GM23338 (cell line): ENCODE data around the gene ODAD4. TPM values are rescaled to one million over a fixed set of nuclear protein-coding genes. Genes with fewer than 3 reads are reported as not detected.

Experiments used
- ATAC-seq: fragments of 200-7000 bp; cut with Tn5 transposase; 3 replicates; pipeline ENCODE4 v1.9.1; 2020
- DNase-seq: peaks from one replicate; pipeline ENCODE4 v3.0.0-alpha.2; 2015; ENCODE audit warnings: low spot score
- H2AFZ ChIP-seq: fragments of 200-600 bp; sonication (generic); 2 replicates; pipeline ENCODE4 v1.8.0; 2016; ENCODE audit warnings: antibody characterized with exemption, mild to moderate bottlenecking, moderate library complexity
- H3F3A ChIP-seq: fragments of 200-600 bp; sonication (generic); replicated peaks from 2 replicates; pipeline ENCODE4 v1.8.0; 2017; ENCODE audit warnings: antibody characterized with exemption, mixed run types, low read depth
- H3K27ac ChIP-seq: fragments of 200-600 bp; sonication (generic); 2 replicates; pipeline ENCODE4 v1.6.1; 2016; ENCODE audit warnings: low read depth
- H3K27me3 ChIP-seq: fragments of 200-600 bp; sonication (generic); 2 replicates; pipeline ENCODE4 v1.8.0; 2016; ENCODE audit warnings: mild to moderate bottlenecking, mixed run types, moderate library complexity; ENCODE audit not compliant: insufficient read depth
- H3K36me3 ChIP-seq: fragments of 200-600 bp; sonication (generic); 2 replicates; pipeline ENCODE4 v1.8.0; 2016; ENCODE audit warnings: mild to moderate bottlenecking; ENCODE audit not compliant: insufficient read depth
- H3K4me1 ChIP-seq: fragments of 200-600 bp; sonication (generic); 2 replicates; pipeline ENCODE4 v1.8.0; 2016; ENCODE audit warnings: mild to moderate bottlenecking, moderate library complexity; ENCODE audit not compliant: insufficient read depth
- H3K4me2 ChIP-seq: fragments of 200-600 bp; sonication (generic); 2 replicates; pipeline ENCODE4 v1.7.1; 2017; ENCODE audit warnings: mixed run types
- H3K4me3 ChIP-seq: fragments of 200-600 bp; sonication (generic); 2 replicates; pipeline ENCODE4 v1.6.1; 2016; ENCODE audit warnings: mixed run types
- H3K79me2 ChIP-seq: fragments of 200-600 bp; sonication (generic); replicated peaks from 2 replicates; pipeline ENCODE4 v1.8.0; 2017; ENCODE audit warnings: mild to moderate bottlenecking; ENCODE audit not compliant: insufficient read depth
- H3K9me2 ChIP-seq: fragments of 200-600 bp; sonication (generic); 2 replicates; pipeline ENCODE4 v1.8.0; 2017; ENCODE audit not compliant: insufficient read depth
- H4K20me1 ChIP-seq: fragments of 200-600 bp; sonication (generic); replicated peaks from 2 replicates; pipeline ENCODE4 v1.8.0; 2017; ENCODE audit warnings: mild to moderate bottlenecking; ENCODE audit not compliant: insufficient read depth
- H3K27ac Mint-ChIP-seq: 2 replicates; pipeline ENCODE4 v1.8.0; 2020; ENCODE audit warnings: inconsistent platforms, mild to moderate bottlenecking, moderate library complexity, mixed read lengths
- H3K27me3 Mint-ChIP-seq: 3 replicates; pipeline ENCODE4 v1.8.0; 2022; ENCODE audit warnings: low read depth, mild to moderate bottlenecking, moderate library complexity, mixed read lengths, inconsistent platforms; ENCODE audit not compliant: insufficient read depth, poor library complexity
- H3K36me3 Mint-ChIP-seq: 3 replicates; pipeline ENCODE4 v1.8.0; 2021; ENCODE audit warnings: low read depth, mild to moderate bottlenecking, inconsistent platforms, moderate library complexity, mixed read lengths
- H3K4me1 Mint-ChIP-seq: 3 replicates; pipeline ENCODE4 v1.8.0; 2020; ENCODE audit warnings: mild to moderate bottlenecking, inconsistent platforms, mixed read lengths
- H3K4me3 Mint-ChIP-seq: 3 replicates; pipeline ENCODE4 v1.8.0; 2021; ENCODE audit warnings: moderate library complexity, mild to moderate bottlenecking, inconsistent platforms, mixed read lengths
- H3K9me3 Mint-ChIP-seq: 3 replicates; pipeline ENCODE4 v1.8.0; 2020; ENCODE audit warnings: moderate library complexity, mild to moderate bottlenecking, inconsistent platforms, mixed read lengths
- CREB1 ChIP-seq: fragments of 250-450 bp; sonication (Bioruptor Pico); IDR thresholded peaks from 2 replicates; pipeline ENCODE4 v1.5.0; 2020; ENCODE audit warnings: low read depth, mild to moderate bottlenecking, moderate library complexity
- EZH2 ChIP-seq: fragments of 200-600 bp; sonication (generic); IDR thresholded peaks from one replicate; pipeline ENCODE4 v1.8.0; 2017; ENCODE audit warnings: antibody characterized with exemption, mild to moderate bottlenecking, low read depth; ENCODE audit not compliant: unreplicated experiment
- EZH2phosphoT487 ChIP-seq: fragments of 200-600 bp; sonication (generic); IDR thresholded peaks from one replicate; pipeline ENCODE4 v1.8.1; 2018; ENCODE audit warnings: antibody characterized with exemption; ENCODE audit not compliant: unreplicated experiment
- JUNB ChIP-seq: IDR thresholded peaks from one replicate; pipeline ENCODE4 v1.6.1; 2016; ENCODE audit warnings: antibody characterized with exemption; ENCODE audit not compliant: unreplicated experiment
- NANOG ChIP-seq: IDR thresholded peaks from 2 replicates; pipeline ENCODE4 v1.6.1; 2016; ENCODE audit warnings: antibody characterized with exemption, borderline replicate concordance
- POLR2AphosphoS5 ChIP-seq: IDR thresholded peaks from 2 replicates; pipeline ENCODE4 v1.6.1; 2016; ENCODE audit warnings: antibody characterized with exemption, low read depth
- STAT1 ChIP-seq: IDR thresholded peaks from one replicate; pipeline ENCODE4 v1.6.1; 2016; ENCODE audit warnings: antibody characterized with exemption; ENCODE audit not compliant: unreplicated experiment
- ZNF114 ChIP-seq: fragments of 250-450 bp; sonication (Bioruptor Pico); IDR thresholded peaks from 2 replicates; pipeline ENCODE4 v1.5.0; 2020; ENCODE audit warnings: mild to moderate bottlenecking, moderate library complexity
- ZNF331 ChIP-seq: fragments of 250-450 bp; sonication (Bioruptor Pico); IDR thresholded peaks from 2 replicates; pipeline ENCODE4 v1.5.0; 2020; ENCODE audit warnings: low read depth, mild to moderate bottlenecking, moderate library complexity
- polyA plus RNA-seq: library from polyadenylated mRNA; unstranded; fragments of >200 nt; fragmentation: Nextera tagmentation; extraction: Ambion mirVana; gene quantifications from 2 replicates; pipeline ENCODE4 v1.2.1, GENCODE V29; 2016
- total RNA-seq: library from RNA; depleted of rRNA; stranded (reverse); fragments of >200 nt; shearing (Covaris generic); gene quantifications from 2 replicates; pipeline ENCODE4 v1.2.3, GENCODE V29; 2014
- TF ChIP-seq, protein P1 (sequence below): IDR thresholded peaks from 2 replicates; pipeline ENCODE4 v1.6.1; 2016; ENCODE audit warnings: antibody characterized with exemption
- TF ChIP-seq, protein P2 (sequence below): fragments of 250-450 bp; sonication (Bioruptor Pico); IDR thresholded peaks from 2 replicates; pipeline ENCODE4 v1.5.0; 2020; ENCODE audit warnings: mild to moderate bottlenecking, moderate library complexity
- TF ChIP-seq, protein P3 (sequence below), 2 experiments: fragments of 200-600 bp in 1 of 2; sonication (generic) in 1 of 2; conservative IDR thresholded peaks; 2 replicates each; pipeline versions ENCODE4 v1.5.1 to v1.6.1; 2016 to 2017; ENCODE audit warnings: antibody characterized with exemption in 2 of 2, low read depth in 2 of 2, mild to moderate bottlenecking in 2 of 2, moderate library complexity in 1 of 2

Gene ODAD4
- total and polyA plus RNA-seq, 2 experiments from 2014 or later: 1.7 to 1.8 TPM

DNA sequence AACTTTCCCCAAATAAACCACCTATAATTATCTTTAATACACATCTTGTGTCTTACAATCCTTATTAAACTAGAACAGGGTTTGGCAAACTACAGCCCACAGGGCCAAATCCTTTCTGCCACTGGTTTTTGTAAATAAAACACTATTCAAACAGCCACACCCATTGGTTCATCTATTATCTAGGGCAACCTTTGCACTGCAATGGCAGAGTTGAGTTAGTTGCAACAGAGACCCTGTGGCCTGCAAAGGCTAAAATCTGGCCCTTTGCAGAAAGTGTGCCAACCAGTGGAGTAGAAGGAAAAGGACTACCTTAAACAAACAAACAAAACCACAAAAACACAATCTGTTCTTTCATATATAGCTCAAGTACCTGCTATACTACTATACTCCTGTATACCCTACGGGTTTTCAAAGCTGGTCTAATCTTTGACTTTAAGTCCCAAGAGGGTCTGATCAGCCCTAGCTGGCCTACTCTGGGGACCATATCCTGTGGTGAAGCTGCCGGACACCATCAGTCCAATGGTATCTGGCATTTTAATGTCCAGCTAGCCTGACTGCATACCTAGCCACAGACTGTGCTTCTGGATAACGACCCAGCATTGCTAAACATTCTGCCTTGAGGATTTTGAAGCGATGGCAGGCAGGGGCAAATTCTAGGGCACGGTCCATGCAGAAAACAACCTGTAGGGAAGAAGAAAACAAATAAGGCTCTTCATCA, 59.4 kb downstream of the ODAD4 start:
- ATAC-seq: no peak
- no peak for DNase-seq
- TF ChIP-seq EZH2phosphoT487 (no peak), STAT1 (no peak), EZH2 (no peak), CREB1 (CRISPR knock-in tag) (no peak), NANOG (no peak), JUNB (no peak), ZNF114 (CRISPR knock-in tag) (no peak)
- no peaks in the 10 kb centered on the region for H3K4me1 Mint-ChIP-seq
- H3K27me3 Mint-ChIP-seq: peaks cover 2% of the 10 kb centered on the region
- H3K9me3 Mint-ChIP-seq: no peaks in the 10 kb centered on the region
- Histone ChIP-seq H3F3A (peaks cover 19% of the 10 kb centered on the region), H3K4me3 (no peak overlapping the region), H4K20me1 (peaks cover 35% of the 10 kb centered on the region), H3K79me2 (0 out of 2 replicates have a peak, but pooled peaks cover 4% of the 10 kb centered on the region), H3K36me3 (peaks cover 79% of the 10 kb centered on the region), H2AFZ (no peak overlapping the region), H3K4me2 (no peak overlapping the region), H3K27ac (no peak overlapping the region), H3K4me1 (no peaks in the 10 kb centered on the region), H3K9me2 (no peaks in the 10 kb centered on the region), H3K27me3 (no peaks in the 10 kb centered on the region)
- H3K4me3 Mint-ChIP-seq: no peak overlapping the region
- no peak overlapping the region for H3K27ac Mint-ChIP-seq
- H3K36me3 Mint-ChIP-seq: peaks cover 94% of the 10 kb centered on the region

DNA sequence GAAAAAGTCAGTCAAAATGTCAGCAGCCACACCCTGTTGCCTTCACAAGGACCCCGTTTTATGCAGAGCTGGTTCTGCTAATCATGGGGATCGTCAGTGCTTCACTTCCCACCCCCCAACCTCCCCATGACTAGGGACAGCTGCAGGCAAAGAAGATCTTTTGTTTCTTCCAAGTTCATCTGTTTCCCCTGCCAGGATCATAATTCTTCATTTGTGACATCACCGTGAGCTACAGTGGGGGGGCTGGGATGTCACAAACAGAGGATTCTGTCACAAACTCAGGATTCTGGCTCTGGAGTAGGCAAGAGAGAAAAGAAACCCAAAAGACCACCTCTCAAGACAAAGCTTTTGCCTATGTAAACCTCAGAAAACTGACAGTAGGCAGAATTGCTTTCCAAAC, 62.2 kb downstream of the ODAD4 start:
- Histone ChIP-seq H2AFZ (no peak overlapping the region), H3K27me3 (no peaks in the 10 kb centered on the region), H4K20me1 (peaks cover 42% of the 10 kb centered on the region), H3K79me2 (0 out of 2 replicates have a peak, but pooled peaks cover 13% of the 10 kb centered on the region), H3K36me3 (peaks cover 84% of the 10 kb centered on the region), H3K9me2 (no peaks in the 10 kb centered on the region), H3K4me3 (no peak overlapping the region), H3K4me2 (no peak overlapping the region), H3K4me1 (no peaks in the 10 kb centered on the region), H3F3A (peaks cover 30% of the 10 kb centered on the region), H3K27ac (no peak overlapping the region)
- H3K9me3 Mint-ChIP-seq: no peaks in the 10 kb centered on the region
- no peaks in the 10 kb centered on the region for H3K4me1 Mint-ChIP-seq
- peaks cover 96% of the 10 kb centered on the region for H3K36me3 Mint-ChIP-seq
- DNase-seq (no peak), ATAC-seq (no peak)
- H3K4me3 Mint-ChIP-seq: no peak overlapping the region
- no peak overlapping the region for H3K27ac Mint-ChIP-seq
- peaks cover 2% of the 10 kb centered on the region for H3K27me3 Mint-ChIP-seq
- TF ChIP-seq, protein P1, sequence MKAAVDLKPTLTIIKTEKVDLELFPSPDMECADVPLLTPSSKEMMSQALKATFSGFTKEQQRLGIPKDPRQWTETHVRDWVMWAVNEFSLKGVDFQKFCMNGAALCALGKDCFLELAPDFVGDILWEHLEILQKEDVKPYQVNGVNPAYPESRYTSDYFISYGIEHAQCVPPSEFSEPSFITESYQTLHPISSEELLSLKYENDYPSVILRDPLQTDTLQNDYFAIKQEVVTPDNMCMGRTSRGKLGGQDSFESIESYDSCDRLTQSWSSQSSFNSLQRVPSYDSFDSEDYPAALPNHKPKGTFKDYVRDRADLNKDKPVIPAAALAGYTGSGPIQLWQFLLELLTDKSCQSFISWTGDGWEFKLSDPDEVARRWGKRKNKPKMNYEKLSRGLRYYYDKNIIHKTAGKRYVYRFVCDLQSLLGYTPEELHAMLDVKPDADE: no peak
- TF ChIP-seq EZH2phosphoT487: no peak
- no peak for TF ChIP-seq POLR2AphosphoS5
- no peak for TF ChIP-seq JUNB
- TF ChIP-seq, protein P2, sequence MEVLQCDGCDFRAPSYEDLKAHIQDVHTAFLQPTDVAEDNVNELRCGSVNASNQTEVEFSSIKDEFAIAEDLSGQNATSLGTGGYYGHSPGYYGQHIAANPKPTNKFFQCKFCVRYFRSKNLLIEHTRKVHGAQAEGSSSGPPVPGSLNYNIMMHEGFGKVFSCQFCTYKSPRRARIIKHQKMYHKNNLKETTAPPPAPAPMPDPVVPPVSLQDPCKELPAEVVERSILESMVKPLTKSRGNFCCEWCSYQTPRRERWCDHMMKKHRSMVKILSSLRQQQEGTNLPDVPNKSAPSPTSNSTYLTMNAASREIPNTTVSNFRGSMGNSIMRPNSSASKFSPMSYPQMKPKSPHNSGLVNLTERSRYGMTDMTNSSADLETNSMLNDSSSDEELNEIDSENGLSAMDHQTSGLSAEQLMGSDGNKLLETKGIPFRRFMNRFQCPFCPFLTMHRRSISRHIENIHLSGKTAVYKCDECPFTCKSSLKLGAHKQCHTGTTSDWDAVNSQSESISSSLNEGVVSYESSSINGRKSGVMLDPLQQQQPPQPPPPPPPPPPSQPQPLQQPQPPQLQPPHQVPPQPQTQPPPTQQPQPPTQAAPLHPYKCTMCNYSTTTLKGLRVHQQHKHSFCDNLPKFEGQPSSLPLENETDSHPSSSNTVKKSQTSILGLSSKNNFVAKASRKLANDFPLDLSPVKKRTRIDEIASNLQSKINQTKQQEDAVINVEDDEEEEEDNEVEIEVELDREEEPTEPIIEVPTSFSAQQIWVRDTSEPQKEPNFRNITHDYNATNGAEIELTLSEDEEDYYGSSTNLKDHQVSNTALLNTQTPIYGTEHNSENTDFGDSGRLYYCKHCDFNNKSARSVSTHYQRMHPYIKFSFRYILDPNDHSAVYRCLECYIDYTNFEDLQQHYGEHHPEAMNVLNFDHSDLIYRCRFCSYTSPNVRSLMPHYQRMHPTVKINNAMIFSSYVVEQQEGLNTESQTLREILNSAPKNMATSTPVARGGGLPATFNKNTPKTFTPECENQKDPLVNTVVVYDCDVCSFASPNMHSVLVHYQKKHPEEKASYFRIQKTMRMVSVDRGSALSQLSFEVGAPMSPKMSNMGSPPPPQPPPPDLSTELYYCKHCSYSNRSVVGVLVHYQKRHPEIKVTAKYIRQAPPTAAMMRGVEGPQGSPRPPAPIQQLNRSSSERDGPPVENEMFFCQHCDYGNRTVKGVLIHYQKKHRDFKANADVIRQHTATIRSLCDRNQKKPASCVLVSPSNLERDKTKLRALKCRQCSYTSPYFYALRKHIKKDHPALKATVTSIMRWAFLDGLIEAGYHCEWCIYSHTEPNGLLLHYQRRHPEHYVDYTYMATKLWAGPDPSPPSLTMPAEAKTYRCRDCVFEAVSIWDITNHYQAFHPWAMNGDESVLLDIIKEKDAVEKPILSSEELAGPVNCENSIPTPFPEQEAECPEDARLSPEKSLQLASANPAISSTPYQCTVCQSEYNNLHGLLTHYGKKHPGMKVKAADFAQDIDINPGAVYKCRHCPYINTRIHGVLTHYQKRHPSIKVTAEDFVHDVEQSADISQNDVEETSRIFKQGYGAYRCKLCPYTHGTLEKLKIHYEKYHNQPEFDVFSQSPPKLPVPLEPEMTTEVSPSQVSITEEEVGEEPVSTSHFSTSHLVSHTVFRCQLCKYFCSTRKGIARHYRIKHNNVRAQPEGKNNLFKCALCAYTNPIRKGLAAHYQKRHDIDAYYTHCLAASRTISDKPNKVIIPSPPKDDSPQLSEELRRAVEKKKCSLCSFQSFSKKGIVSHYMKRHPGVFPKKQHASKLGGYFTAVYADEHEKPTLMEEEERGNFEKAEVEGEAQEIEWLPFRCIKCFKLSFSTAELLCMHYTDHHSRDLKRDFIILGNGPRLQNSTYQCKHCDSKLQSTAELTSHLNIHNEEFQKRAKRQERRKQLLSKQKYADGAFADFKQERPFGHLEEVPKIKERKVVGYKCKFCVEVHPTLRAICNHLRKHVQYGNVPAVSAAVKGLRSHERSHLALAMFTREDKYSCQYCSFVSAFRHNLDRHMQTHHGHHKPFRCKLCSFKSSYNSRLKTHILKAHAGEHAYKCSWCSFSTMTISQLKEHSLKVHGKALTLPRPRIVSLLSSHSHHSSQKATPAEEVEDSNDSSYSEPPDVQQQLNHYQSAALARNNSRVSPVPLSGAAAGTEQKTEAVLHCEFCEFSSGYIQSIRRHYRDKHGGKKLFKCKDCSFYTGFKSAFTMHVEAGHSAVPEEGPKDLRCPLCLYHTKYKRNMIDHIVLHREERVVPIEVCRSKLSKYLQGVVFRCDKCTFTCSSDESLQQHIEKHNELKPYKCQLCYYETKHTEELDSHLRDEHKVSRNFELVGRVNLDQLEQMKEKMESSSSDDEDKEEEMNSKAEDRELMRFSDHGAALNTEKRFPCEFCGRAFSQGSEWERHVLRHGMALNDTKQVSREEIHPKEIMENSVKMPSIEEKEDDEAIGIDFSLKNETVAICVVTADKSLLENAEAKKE: no peak
- no peak for TF ChIP-seq CREB1 (CRISPR knock-in tag)
- no peak for TF ChIP-seq ZNF331 (CRISPR knock-in tag)
- TF ChIP-seq EZH2: no peak
- no peak for TF ChIP-seq STAT1
- no peak for TF ChIP-seq NANOG
- TF ChIP-seq, protein P3, sequence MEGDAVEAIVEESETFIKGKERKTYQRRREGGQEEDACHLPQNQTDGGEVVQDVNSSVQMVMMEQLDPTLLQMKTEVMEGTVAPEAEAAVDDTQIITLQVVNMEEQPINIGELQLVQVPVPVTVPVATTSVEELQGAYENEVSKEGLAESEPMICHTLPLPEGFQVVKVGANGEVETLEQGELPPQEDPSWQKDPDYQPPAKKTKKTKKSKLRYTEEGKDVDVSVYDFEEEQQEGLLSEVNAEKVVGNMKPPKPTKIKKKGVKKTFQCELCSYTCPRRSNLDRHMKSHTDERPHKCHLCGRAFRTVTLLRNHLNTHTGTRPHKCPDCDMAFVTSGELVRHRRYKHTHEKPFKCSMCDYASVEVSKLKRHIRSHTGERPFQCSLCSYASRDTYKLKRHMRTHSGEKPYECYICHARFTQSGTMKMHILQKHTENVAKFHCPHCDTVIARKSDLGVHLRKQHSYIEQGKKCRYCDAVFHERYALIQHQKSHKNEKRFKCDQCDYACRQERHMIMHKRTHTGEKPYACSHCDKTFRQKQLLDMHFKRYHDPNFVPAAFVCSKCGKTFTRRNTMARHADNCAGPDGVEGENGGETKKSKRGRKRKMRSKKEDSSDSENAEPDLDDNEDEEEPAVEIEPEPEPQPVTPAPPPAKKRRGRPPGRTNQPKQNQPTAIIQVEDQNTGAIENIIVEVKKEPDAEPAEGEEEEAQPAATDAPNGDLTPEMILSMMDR (conservative IDR thresholded peaks at IDR 0.05; ENCODE audit: low read depth in 2 of 2): no peak
